ENCODE data around the gene NSMF. TPM values are rescaled to one million over a fixed set of nuclear protein-coding genes. Genes with fewer than 3 reads are reported as not detected.

Gene NSMF
- total RNA-seq, 1 experiment from 2014 or later = 73.4 TPM

- ChIA-PET POLR2A (ENCODE audit: unreplicated experiment) (no interaction called here), CTCF (no interaction called here)
- H3K4me3 ChIP-seq = no peak overlapping the region
- peaks cover 9% of the 10 kb centered on the region; the same call in 1 of the 2 replicates for H3F3A ChIP-seq (ENCODE audit: insufficient read depth, low read depth)
- no peak for TF ChIP-seq EZH2 (IDR thresholded peaks at IDR 0.05; ENCODE audit: low read depth)
- TF ChIP-seq CTCF (conservative IDR thresholded peaks at IDR 0.05) = no peak
- H3K27ac ChIP-seq = no peak overlapping the region
- no peak for DNase-seq
- H3K4me2 ChIP-seq = no peak overlapping the region
- intact Hi-C loops (cut with micrococcal nuclease; ENCODE audit: unreplicated experiment) = no loop called here
- H3K9me3 ChIP-seq (ENCODE audit: insufficient read depth, low read depth) = no peaks in the 10 kb centered on the region
- H2AFZ ChIP-seq = no peak overlapping the region
- 0 out of 2 replicates have a peak, but pooled peaks cover 3% of the 10 kb centered on the region for H3K79me2 ChIP-seq (ENCODE audit: low read depth)
- H3K27me3 ChIP-seq (ENCODE audit: insufficient read depth, low read depth) = no peaks in the 10 kb centered on the region
- H3K4me1 ChIP-seq (replicated peaks; ENCODE audit: insufficient read depth) = 0 out of 2 replicates have a peak, but pooled peaks cover 4% of the 10 kb centered on the region
- BruUV-seq (replicated peaks) = no TSS peak
- H4K20me1 ChIP-seq (ENCODE audit: insufficient read depth) = no peaks in the 10 kb centered on the region
- peaks cover 3% of the 10 kb centered on the region; the same call in 1 of the 2 replicates for H3K36me3 ChIP-seq (ENCODE audit: low read depth)
- no peaks in the 10 kb centered on the region for H3K9me2 ChIP-seq (ENCODE audit: insufficient read depth)
Measured at GRCh38 chr9:137454597-137455358, 4.4 kb downstream of the NSMF start.

GRCh38 chr9:137454145-137454596 lies 5.0 kb downstream of the NSMF start:
- POLR2A ChIA-PET (ENCODE audit: unreplicated experiment) = no interaction called here

DNA sequence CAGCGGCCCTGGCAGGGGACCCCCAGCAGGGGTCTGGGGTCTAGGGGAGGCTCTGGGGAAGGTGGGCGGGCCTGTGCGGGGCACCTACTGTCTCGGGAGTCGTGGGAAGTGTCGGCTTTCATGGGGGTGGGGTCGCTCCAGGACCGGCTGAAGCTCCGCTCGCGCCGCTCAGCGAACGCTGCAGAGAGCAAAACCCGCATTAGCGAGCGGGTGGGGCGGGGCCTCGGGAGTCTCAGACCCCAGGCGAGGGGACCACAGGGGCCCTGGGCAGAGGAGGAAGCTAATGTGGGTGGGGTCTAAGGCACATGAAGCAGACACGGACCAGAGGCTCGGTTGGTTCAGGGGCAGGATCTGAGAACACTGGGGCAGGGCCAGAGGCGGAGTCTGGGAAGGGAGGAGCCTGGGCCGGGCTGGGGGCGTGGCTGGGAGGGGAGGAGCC lies 5.5 kb downstream of the NSMF start:
- no peaks in the 10 kb centered on the region for H3K4me1 ChIP-seq (replicated peaks; ENCODE audit: insufficient read depth)
- TF ChIP-seq EZH2 (IDR thresholded peaks at IDR 0.05; ENCODE audit: low read depth) = no peak
- no peak for TF ChIP-seq CTCF (conservative IDR thresholded peaks at IDR 0.05)
- peaks cover 3% of the 10 kb centered on the region; the same call in 1 of the 2 replicates for H3K36me3 ChIP-seq (ENCODE audit: low read depth)
- H2AFZ ChIP-seq = no peak overlapping the region
- H3K27ac ChIP-seq = no peak overlapping the region
- intact Hi-C loops (cut with micrococcal nuclease; ENCODE audit: unreplicated experiment) = no loop called here
- DNase-seq = peak in 1 of 2 experiments; percentile 45
- CTCF ChIA-PET = no interaction called here
- H3K4me3 ChIP-seq = no peak overlapping the region
- no TSS peak for BruUV-seq (replicated peaks)
- 0 out of 2 replicates have a peak, but pooled peaks cover 3% of the 10 kb centered on the region for H3K79me2 ChIP-seq (ENCODE audit: low read depth)
- no peaks in the 10 kb centered on the region for H4K20me1 ChIP-seq (ENCODE audit: insufficient read depth)
- H3K4me2 ChIP-seq = no peak overlapping the region
- POLR2A ChIA-PET (ENCODE audit: unreplicated experiment) = interaction anchor here (0.6 kb wide), 1 partner anchor 193 kb away, joined by 7 read pairs; no protein-coding TSS in a partner anchor
- peaks cover 9% of the 10 kb centered on the region; the same call in 1 of the 2 replicates for H3F3A ChIP-seq (ENCODE audit: insufficient read depth, low read depth)
- no peaks in the 10 kb centered on the region for H3K9me2 ChIP-seq (ENCODE audit: insufficient read depth)
- no peaks in the 10 kb centered on the region for H3K27me3 ChIP-seq (ENCODE audit: insufficient read depth, low read depth)
- no peaks in the 10 kb centered on the region for H3K9me3 ChIP-seq (ENCODE audit: insufficient read depth, low read depth)

More at GRCh38 chr9:137454145-137454596, 5.0 kb downstream of the NSMF start:
- no peaks in the 10 kb centered on the region for H3K27me3 ChIP-seq (ENCODE audit: insufficient read depth, low read depth)
- TF ChIP-seq EZH2 (IDR thresholded peaks at IDR 0.05; ENCODE audit: low read depth) (no peak), CTCF (conservative IDR thresholded peaks at IDR 0.05) (no peak)
- CTCF ChIA-PET = no interaction called here
- H3F3A ChIP-seq (ENCODE audit: insufficient read depth, low read depth) = peaks cover 9% of the 10 kb centered on the region; the same call in 1 of the 2 replicates
- no peak overlapping the region for H3K4me2 ChIP-seq
- no peak overlapping the region for H2AFZ ChIP-seq
- intact Hi-C loops (cut with micrococcal nuclease; ENCODE audit: unreplicated experiment) = no loop called here
- no peak overlapping the region for H3K27ac ChIP-seq
- no peaks in the 10 kb centered on the region for H3K4me1 ChIP-seq (replicated peaks; ENCODE audit: insufficient read depth)
- no peaks in the 10 kb centered on the region for H3K9me2 ChIP-seq (ENCODE audit: insufficient read depth)
- no peaks in the 10 kb centered on the region for H4K20me1 ChIP-seq (ENCODE audit: insufficient read depth)
- DNase-seq = no peak
- H3K9me3 ChIP-seq (ENCODE audit: insufficient read depth, low read depth) = no peaks in the 10 kb centered on the region
- no peak overlapping the region for H3K4me3 ChIP-seq
- BruUV-seq (replicated peaks) = no TSS peak
- peaks cover 3% of the 10 kb centered on the region; the same call in 1 of the 2 replicates for H3K36me3 ChIP-seq (ENCODE audit: low read depth)
- H3K79me2 ChIP-seq (ENCODE audit: low read depth) = 0 out of 2 replicates have a peak, but pooled peaks cover 3% of the 10 kb centered on the region
